GM19025 (cell line): ENCODE results near the gene ASCL1.

ENCODE experiments used
- ATAC-seq: cut with Tn5 transposase; IDR thresholded peaks from one replicate; pipeline ENCODE4 v1.9.1; 2021; ENCODE audit warnings: mild to moderate bottlenecking, low read depth, moderate library complexity; ENCODE audit not compliant: unreplicated experiment

ASCL1 gene

DNA sequence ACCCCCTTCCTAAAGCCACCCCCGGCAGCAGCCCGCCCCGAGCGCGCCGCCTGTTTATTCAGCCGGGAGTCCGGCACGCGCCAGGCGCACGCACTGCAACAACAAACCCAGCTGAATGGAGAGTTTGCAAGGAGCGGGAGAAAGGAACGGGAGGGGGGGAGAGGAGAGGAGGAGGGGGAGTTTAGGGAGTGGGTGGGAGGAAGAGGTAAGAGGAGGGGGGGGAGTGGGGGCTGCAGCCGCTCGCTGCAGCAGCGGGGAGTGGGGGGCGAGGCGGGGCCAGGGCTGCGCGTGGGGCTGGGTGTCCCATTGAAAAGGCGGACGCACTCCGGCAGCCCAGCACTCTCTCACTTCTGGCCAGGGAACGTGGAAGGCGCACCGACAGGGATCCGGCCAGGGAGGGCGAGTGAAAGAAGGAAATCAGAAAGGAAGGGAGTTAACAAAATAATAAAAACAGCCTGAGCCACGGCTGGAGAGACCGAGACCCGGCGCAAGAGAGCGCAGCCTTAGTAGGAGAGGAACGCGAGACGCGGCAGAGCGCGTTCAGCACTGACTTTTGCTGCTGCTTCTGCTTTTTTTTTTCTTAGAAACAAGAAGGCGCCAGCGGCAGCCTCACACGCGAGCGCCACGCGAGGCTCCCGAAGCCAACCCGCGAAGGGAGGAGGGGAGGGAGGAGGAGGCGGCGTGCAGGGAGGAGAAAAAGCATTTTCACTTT, at the start of gene ASCL1:
Gene ASCL1, plus strand, starts transcription at position 336 of the 712 bp plus-strand sequence. CDS start 571 bp downstream, outside the sequence.
- ATAC-seq: peak; percentile 28

DNA sequence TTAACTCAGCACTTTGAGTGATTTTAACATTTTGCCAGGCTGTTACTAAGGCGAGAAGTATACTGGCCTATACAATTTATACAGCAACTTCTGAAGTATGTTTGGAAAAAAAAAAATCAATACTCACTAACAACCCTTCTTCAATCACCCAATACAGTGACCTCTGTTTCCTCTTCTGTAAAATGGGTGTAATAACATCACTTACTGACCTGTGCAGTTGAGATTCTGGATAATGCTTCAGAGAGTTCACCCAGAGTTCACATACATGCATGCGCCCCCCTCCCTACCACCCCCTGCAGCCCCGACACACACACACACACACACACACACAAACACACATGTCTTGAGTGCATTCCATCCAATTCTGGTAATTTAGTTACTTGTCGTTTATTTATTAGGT, 49.6 kb upstream of the ASCL1 start:
- no peak for ATAC-seq

DNA sequence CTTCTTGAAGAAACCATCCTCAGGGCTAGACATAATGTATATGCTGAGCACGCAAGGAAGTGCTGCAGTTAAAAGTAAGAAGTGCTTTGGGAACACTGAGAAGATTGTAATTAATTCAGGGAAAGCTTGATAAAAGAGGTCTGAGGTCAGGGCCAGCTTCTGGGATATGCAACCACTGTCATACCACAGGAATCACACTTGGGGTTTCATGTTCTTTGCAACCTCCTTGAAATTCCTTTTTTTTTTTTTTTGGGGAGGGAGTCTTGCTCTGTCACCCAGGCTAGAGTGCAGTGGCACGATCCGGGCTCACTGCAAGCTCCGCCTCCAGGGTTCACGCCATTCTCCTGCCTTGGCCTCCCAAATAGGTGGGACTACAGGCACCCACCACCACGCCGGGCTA, 47.3 kb upstream of the ASCL1 start:
- no peak for ATAC-seq

DNA sequence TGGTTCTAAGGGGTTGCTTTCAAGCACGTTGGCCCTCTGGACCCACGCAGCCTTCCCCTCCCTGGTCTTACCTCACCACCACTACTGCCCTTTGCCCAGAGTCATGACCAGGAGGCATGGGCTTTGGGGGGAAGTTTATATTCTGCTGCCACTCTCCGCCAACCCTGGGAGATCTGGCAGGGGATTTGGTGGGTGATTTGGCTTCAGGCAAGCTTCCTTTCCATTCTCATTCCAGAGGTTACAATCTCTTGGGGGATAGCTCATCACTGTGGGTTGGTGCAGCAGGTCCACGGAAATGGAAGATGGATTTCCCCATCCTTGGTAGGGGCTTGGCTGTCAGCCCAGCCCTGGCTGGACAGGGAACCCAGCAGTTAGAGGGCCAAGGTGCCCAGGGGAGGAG, 46.7 kb upstream of the ASCL1 start:
- ATAC-seq: no peak

DNA sequence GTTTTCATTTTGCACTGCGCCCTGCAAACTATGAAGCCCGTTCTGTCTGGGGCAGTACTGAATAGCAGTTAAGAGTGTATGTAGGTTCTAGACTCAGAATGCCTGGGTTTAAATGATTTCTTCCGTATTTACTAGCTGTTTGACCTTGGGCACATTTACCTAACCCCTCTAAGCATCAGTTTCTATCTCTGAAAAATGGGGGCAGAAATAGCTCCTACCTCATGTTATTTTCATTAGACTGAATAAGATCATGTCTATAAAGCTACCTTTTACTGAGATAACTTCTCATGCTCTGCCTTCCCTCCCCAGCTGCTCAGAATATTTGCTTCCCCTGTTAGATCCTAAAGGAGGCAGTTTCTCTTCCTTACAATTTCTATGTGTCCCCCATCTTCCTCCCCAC, 46.2 kb upstream of the ASCL1 start:
- ATAC-seq: no peak

DNA sequence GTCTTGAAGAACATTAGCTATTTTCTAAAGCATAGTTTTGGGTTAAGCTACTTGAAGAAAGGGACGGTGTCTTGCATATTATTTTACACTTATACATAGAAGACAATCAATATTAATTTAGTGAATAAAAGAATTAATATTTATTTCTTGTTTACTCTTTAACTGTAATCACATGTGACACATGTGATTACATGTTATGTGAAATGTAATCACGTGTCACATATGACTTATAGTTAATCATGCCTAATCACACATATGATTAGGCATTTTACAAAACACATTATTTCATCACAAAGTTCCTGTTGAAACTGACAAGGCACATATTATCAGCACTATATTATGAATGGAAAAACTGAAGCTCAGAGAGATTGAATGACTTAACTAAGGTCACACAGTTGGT, 45.2 kb upstream of the ASCL1 start:
- no peak for ATAC-seq

DNA sequence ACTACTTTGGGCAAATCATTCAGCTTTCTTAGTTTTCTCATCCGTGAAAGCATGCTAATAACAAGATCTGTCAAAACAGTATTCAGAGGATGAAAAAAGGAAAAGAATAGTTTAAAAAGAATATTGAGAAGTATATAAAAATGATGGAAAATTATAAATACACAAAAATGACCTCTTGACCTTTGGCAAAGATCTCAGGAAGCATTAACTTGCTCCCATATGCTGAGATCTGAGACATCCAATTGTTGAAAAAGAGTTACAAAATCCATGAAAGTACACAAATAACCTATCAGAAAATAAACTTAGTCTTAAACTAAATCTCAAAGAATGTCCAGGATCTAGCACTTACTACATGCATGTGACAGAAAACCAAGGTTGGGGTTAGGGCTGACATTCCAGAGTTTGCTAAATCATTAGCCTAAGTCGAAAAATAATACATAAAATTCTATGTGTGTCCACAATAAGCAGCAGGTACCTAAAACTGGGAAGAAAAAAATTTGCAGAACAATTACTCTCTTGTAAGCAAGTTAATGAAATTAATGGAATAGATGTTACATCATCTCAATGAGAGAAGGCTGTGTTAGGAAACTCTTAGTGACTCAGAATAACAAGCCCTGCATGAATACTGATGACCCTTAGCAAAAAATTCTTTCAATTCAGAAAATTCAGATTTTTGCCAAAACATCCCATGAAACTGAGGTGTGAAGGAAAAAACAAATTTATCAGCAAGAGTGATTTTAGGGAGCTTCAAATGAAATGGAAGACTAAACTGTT, 43.8 kb upstream of the ASCL1 start:
- ATAC-seq: no peak

DNA sequence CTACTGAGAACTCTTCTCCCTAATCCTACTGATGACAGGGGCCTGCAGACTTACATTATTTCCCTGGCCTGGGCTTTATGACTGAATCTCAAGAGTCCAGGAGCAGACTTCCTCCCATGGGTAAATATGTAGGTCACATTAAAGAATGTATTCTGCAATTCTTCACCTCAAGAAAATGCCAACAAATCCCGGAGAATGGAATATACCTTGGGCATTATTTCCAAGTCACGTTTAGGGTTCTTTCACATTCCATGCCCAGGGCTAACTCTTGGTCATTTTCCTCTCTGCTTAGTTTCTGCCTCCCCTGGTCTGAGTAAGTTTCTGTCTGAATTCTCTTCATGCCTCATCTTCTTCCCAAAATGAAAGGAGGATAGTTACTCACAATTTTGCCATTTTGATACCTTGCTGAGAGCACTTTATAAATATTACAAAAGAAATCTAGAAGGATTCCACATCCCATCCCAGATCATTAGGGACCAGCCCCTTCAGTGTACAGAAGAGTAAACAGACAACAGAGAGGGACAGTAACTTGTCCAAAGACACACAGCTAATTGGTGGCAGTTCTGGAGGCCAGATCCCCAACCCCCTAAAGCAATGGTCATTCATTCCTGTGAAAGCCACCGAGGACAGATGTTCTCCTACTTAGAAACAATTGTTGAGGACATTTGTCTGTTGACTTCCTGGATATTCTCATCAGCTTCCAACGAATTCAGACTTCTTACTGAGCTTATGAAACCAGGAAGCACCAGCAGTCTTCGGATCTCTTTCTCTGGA, 41.0 kb upstream of the ASCL1 start:
- no peak for ATAC-seq

DNA sequence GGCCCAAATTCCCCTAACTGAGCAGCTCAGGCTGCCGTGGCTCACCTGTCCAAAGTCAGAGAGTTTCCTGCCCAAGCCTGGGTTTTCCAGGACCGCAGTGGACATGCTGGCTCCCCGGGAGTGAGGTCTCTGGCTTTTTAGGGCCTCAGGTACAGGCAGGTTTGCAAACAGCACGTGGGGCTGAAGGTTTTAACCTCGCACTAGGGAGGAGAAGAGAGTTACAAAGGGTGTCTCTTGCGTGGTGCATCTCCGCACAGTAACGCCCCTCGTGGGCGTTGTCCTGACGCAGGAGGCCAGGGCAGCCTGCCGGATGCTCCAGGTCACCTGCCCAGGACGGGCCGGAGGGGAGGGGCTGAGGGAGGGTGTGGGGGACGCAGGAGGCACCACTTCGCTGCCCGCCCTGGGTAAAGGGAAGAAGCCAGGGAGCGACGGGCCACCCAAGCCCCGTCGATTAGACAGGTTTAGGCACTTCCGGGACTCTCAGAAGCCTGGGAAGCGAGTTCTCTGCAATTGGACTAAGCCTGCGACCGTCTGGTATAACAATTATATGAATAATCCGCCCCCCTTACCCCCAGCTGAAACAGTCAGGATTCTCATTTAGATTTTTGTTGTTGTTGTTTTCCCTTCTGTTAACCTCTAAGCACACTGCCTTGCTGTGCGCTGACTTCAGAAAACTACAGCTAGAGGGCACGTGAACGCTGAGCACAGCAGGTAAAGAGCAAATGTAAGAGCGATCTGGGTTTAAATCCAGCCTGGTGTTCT, 40.3 kb upstream of the ASCL1 start, which contains the start of gene PAH:
Gene PAH, minus strand, starts transcription at position 219 of the 762 bp plus-strand sequence. Its CDS starts 114 bp downstream, at position 105.
- no peak for ATAC-seq

DNA sequence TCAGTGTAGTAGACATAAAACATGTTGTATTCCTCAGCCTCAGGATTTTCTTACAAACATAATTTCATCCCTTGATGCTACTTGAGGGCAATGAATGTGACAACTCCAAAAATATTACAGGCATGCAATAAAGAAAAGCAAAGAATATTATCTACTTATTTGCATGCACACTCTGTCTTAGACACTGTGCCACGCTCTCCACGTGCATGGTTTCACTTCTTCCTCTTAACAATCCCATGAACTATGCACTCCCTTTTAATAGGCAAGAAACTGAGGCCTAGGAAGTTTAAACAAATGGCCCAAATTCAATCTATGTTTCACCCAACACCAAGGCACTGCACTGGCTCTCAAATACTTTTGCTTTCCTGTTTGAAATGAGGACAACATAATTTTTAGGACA, 38.6 kb upstream of the ASCL1 start:
- no peak for ATAC-seq

DNA sequence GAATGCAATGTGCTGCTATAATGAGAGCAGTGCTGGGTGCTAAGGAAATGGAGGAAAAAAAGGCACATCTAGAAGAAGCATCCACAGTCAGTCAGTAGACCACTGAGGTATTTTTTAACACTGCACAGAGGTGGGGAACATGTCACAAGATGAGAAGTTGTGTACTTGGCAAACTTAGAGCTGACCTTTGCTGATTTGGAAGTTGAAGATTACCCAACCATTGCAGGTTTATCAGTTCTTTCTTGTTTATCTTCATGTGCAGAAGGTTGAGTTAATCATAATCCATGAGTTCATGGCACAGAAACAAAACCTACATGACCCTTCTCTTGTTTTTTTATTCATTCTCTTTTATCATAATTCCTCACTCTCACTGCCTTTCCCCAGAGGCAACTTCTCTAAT, 37.2 kb upstream of the ASCL1 start:
- ATAC-seq: no peak

DNA sequence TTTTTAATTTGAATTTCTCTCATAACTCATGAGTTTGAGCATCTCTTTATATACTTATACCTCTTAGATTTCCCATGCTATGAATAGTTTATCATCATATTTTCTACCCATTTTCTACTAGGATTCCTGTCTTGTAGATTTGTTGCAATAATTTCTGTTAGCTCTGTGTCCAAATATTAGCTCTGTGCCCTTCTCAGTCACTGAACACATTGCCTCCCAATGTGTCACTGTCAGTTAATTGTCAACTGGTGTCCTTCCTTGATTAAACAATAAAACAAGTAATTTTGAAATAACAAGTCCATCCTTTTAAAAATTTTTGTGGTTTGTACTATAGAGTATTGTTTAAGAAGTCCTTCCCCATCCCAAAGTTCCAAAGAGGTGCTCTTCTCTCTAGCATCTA, 36.2 kb upstream of the ASCL1 start:
- ATAC-seq: no peak

DNA sequence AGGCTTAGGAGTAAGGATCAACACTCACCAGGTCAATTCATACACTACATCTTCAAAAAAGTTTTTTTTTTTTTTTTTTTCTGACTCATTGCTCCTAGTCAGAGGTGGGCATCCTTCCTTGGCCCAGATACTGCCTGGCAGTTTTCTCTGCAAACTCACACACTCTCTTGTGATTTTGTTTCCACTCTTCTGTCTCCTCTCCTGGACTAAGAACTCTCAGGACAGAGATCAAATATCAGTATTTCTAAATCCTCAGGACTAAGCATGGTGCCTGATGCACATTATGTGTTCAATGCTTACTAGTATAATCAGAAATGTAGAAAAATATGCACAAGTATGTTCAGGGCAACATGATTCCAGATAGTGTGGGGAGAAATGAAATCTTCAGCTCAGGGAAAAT, 30.3 kb upstream of the ASCL1 start:
- ATAC-seq: no peak

DNA sequence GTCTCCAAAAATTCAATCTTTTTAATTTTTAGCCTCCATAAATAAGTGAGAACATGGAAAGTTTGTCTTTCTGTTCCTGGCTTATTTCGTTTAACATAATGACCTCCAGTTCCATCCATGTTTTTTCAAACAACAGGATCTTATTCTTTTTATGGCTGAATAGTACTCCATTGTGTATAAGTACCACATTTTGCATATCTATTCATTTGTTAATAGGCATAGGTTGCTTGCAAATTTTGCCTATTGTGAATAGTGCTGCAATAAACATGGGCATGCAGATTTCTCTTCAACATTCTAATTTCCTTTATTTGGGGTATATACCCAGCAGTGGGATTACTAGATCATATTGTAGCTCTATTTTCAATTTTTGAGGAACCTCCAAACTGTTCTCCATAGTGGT, 24.3 kb upstream of the ASCL1 start:
- ATAC-seq: no peak

DNA sequence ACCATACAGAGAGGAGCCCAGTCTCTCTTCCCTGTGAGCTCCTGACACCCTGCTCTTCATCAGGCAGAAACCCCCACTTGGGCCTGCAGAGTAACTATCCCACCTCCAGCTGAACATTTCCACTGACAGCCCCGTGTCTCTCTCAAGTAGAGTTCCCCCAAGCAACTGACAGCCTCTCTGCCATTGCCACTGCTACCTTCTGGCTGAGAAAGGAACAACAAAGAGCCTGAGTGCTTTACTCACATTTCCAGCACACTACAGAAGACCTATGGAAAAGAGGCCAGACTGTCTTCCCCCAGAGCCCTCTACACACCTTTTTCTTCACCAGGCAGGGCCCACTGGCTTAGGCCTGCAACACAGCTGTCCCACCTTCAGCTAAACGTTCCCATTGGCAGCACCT, 18.4 kb upstream of the ASCL1 start:
- no peak for ATAC-seq

DNA sequence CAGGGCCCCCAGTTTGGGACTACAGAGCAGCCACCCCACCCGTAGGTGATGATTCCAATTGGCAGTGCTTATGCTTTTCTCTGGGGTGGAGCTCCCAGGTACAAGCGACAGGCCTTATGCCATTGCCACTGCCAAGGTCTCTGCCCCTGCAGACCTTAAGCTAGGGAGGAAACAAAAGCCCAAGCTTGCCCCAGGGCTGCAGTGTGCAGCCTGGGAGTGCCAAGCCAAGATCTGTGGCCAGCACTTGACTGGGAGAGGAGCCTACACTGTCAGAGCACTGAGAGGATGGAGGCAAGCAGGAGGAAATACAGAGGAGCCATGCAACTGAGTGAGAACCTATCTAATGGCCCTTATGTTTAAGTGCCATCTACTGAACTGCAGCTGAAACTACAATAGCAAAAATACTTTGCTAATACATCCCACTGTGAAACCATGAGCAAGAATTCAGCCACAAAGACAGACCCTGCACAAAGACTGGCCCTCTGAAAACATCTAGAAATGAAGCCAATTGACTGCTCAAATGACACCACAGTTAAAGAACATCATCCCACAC, 17.7 kb upstream of the ASCL1 start:
- no peak for ATAC-seq

DNA sequence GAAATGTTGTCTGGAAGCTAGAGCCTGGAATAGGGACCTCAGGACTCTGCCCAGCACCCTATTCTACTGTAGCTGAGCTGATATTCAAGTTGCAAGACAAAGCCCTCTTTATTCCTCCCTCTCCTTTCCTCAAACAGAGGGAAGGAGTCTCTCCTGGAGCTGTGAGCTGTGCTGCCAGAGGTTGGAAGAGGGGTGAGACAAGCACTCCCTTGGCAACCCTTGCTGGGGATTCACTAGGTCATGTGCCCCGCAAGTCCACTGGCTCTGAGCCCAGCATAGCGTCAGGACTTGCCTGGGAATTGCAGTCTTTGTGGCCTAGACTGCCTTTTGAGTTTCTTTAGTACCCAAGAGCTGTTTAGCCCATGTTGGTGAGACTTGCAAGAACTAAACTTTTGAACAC, 11.4 kb upstream of the ASCL1 start:
- ATAC-seq: no peak

DNA sequence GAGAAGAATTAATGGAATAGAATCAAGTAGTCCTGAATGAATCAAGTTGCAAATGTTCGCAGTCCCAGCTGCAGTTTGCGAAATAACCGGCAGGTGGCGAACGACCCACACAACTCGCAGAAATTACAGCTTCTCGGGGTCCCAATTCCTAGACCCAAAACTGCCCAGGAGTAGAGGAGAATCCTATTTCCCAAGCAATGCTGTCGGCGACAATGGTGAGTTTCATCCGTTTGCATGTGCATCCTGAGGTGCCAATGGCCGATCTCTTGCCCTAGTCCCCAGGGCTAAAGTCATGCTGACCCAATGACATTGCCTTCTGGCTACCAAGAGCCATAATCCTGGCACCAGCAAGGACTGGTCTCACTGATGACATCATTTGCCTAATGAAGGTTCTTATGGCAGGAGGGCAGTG, 8.5 kb upstream of the ASCL1 start:
- no peak for ATAC-seq

DNA sequence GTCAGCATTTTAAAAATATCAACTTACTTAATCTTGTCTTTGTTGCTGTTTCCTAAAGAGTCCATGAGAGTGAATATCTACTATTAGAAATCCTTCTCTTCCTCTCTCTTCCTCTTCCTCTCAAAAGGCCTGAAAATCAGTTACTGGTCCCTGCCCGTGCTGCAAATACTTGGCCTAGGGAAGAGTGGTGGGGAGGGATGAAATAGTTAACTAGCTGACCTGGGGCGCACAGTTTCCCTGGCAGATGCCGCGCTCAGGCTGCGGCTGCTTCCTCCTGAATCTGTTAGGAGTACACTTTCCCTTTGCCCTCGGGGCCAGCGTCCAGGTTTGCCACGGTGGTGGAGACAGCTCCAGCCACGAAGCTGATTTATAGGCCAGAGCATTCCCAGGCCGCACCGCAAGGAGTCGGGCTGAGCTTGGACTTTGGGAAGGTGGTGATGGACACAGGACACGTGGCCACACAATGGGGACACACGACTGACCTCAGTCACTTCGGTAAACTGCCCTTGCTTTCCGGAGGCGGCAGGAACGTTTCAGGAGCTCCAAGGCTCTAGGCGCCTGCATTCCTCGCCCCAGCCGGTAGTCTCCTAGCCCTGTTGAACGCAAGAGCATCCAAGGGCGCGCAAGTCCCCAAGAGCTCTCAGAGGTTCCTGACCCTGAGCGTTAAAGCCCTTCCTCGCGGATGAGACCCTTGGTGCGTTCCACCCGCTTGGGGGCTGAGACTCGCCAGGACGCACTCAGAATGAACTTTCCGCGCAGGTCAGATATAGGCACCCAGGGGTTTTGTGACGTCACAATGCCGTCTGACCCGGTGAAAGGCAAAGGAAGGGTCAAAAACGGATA, 7.1 kb upstream of the ASCL1 start:
- ATAC-seq: no peak
